HCT116 (cell line): ENCODE results near the gene CTIF. TPM values are rescaled to one million over a fixed set of nuclear protein-coding genes. Genes with fewer than 3 reads are reported as not detected.

Experiments used
- ATAC-seq: fragments of 200-7000 bp; cut with Tn5 transposase; 2 replicates; pipeline ENCODE4 v1.9.1; 2020; ENCODE audit warnings: mild to moderate bottlenecking, moderate library complexity
- BruUV-seq: library from RNA; stranded (reverse); fragments of 400-500 nt; replicated peaks from 2 replicates; lab custom pipeline; 2021; lab: Mats Ljungman, UMichigan
- CTCF ChIA-PET: fragments of 300-600 bp; sonication (Branson Sonifier 250); formaldehyde crosslinking; loops from one replicate; lab custom pipeline; 2021; ENCODE audit warnings: antibody characterized with exemption; lab: Charles Lee
- POLR2A ChIA-PET: fragments of 300-600, 350-600 bp; sonication (Branson Sonifier 250); formaldehyde crosslinking; loops from one replicate; lab custom pipeline; 2021; ENCODE audit warnings: antibody characterized with exemption; lab: Charles Lee
- RAD21 ChIA-PET, 2 experiments: fragments of 300-600 bp; sonication (Branson Sonifier 250); formaldehyde crosslinking; loops; one replicate each; lab custom pipeline; 2023; ENCODE audit warnings: low total read pairs in 2 of 2; ENCODE audit not compliant: uncharacterized antibody in 2 of 2, unreplicated experiment in 2 of 2, low non-redundant PET in 1 of 2; lab: Charles Lee
- DNase-seq: peaks from one replicate; pipeline ENCODE4 v3.0.0-alpha.2; 2010; ENCODE audit warnings: low read depth, low spot score
- H2AFZ ChIP-seq: fragments of 200-600 bp; shearing (Covaris generic), sonication (generic); 2 replicates; pipeline ENCODE4 v1.6.1; 2017; ENCODE audit warnings: low read depth, mixed run types, mixed read lengths, antibody characterized with exemption, low read length; ENCODE audit not compliant: poor library complexity, severe bottlenecking
- H3K27ac ChIP-seq: 2 replicates; pipeline ENCODE4 v1.5.1; 2012; ENCODE audit warnings: low read depth, low read length
- H3K27me3 ChIP-seq: fragments of 200-600 bp; sonication (generic); 2 replicates; pipeline ENCODE4 v1.6.1; 2016; ENCODE audit warnings: mixed run types, low read length, mixed read lengths; ENCODE audit not compliant: insufficient read depth
- H3K36me3 ChIP-seq, 2 experiments: fragments of 200-500 bp in 1 of 2; fragments of 200-600 bp in 1 of 2; sonication (Bioruptor generic) in 1 of 2; sonication (generic) in 1 of 2; 2 replicates each; pipeline versions ENCODE4 v1.5.1 to v1.6.1; 2014 to 2016; ENCODE audit warnings: low read length in 2 of 2, inconsistent platforms in 1 of 2, mixed read lengths in 1 of 2, mixed run types in 1 of 2; ENCODE audit not compliant: insufficient read depth in 2 of 2, control insufficient read depth in 1 of 2
- H3K4me1 ChIP-seq, 2 experiments: fragments of 200-600 bp in 1 of 2; sonication (generic) in 1 of 2; 2 replicates each; pipeline versions ENCODE4 v1.5.1 to v1.6.1; 2012 to 2017; ENCODE audit warnings: low read length in 2 of 2, inconsistent platforms in 1 of 2, mild to moderate bottlenecking in 1 of 2, mixed read lengths in 1 of 2, mixed run types in 1 of 2, moderate library complexity in 1 of 2; ENCODE audit not compliant: insufficient read depth in 2 of 2, control insufficient read depth in 1 of 2
- H3K4me2 ChIP-seq: fragments of 200-600 bp; sonication (generic); 2 replicates; pipeline ENCODE4 v1.6.1; 2017; ENCODE audit warnings: mixed run types, low read length, mixed read lengths
- H3K4me3 ChIP-seq, 2 experiments: fragments of 200-600 bp in 1 of 2; sonication (generic) in 1 of 2; replicated peaks in 1 of 2; 2 replicates each; pipeline ENCODE4 v1.5.1; 2011 to 2016; ENCODE audit warnings: low read length in 2 of 2, control low read depth in 1 of 2, low read depth in 1 of 2, mild to moderate bottlenecking in 1 of 2, mixed read lengths in 1 of 2, mixed run types in 1 of 2
- H3K79me2 ChIP-seq: fragments of 200-600 bp; sonication (generic); 2 replicates; pipeline ENCODE4 v1.6.1; 2017; ENCODE audit warnings: mild to moderate bottlenecking, mixed run types, low read length, moderate library complexity, mixed read lengths; ENCODE audit not compliant: insufficient read depth
- H3K9ac ChIP-seq: fragments of 200-600 bp; sonication (generic); 2 replicates; pipeline ENCODE4 v1.6.1; 2016; ENCODE audit warnings: low read length, mixed read lengths
- H3K9me2 ChIP-seq: fragments of 200-600 bp; sonication (generic), shearing (Covaris generic); 2 replicates; pipeline ENCODE4 v1.6.1; 2017; ENCODE audit warnings: mixed run types, mild to moderate bottlenecking, moderate library complexity; ENCODE audit not compliant: insufficient read depth
- H3K9me3 ChIP-seq, 2 experiments: fragments of 200-500 bp in 1 of 2; fragments of 200-600 bp in 1 of 2; sonication (Bioruptor generic) in 1 of 2; sonication (generic) in 1 of 2; 2 replicates each; pipeline ENCODE4 v1.6.1; 2014 to 2017; ENCODE audit warnings: low read length in 2 of 2, mixed read lengths in 2 of 2, inconsistent platforms in 1 of 2, low read depth in 1 of 2, mild to moderate bottlenecking in 1 of 2, mixed run types in 1 of 2, moderate library complexity in 1 of 2; ENCODE audit not compliant: control insufficient read depth in 1 of 2, insufficient read depth in 1 of 2
- H4K20me1 ChIP-seq: fragments of 200-600 bp; sonication (generic), shearing (Covaris generic); 2 replicates; pipeline ENCODE4 v1.6.1; 2017; ENCODE audit warnings: mixed run types, mild to moderate bottlenecking, moderate library complexity; ENCODE audit not compliant: insufficient read depth
- CTCF ChIP-seq, 3 experiments: fragments of 200-600 bp in 1 of 3; sonication (generic) in 1 of 3; IDR thresholded peaks in 2 of 3; conservative IDR thresholded peaks in 1 of 3; 2 replicates each; pipeline ENCODE4 v1.5.1; 2012 to 2017; ENCODE audit warnings: low read depth in 2 of 3, low read length in 2 of 3, antibody characterized with exemption in 1 of 3, borderline replicate concordance in 1 of 3, control low read depth in 1 of 3, mild to moderate bottlenecking in 1 of 3, mixed read lengths in 1 of 3, mixed run types in 1 of 3, moderate library complexity in 1 of 3; ENCODE audit not compliant: insufficient read depth in 1 of 3
- REST ChIP-seq: IDR thresholded peaks from 2 replicates; pipeline ENCODE4 v1.6.1; 2012; ENCODE audit warnings: low read depth
- intact Hi-C: fragments of 100-400 bp; cut with micrococcal nuclease; formaldehyde crosslinking; loops from 2 replicates; pipeline ENCODE4 v1.10.0; 2022
- total RNA-seq: library from RNA; stranded (reverse); gene quantifications from one replicate; pipeline ENCODE4 v1.2.1, GENCODE V29; 2021; ENCODE audit not compliant: unreplicated experiment

The CTIF gene
- total RNA-seq, 1 experiment from 2014 or later = 19.7 TPM

- no peak overlapping the region for H3K27ac ChIP-seq
- TF ChIP-seq CTCF (IDR thresholded peaks at IDR 0.05 in 2 of 3, conservative IDR thresholded peaks at IDR 0.05 in 1 of 3; ENCODE audit: borderline replicate concordance in 1 of 3, insufficient read depth in 1 of 3, low read depth in 2 of 3, low read length in 2 of 3) (peak in 2 of 3 experiments; percentile 10 to 21; a peak in 1 of 6 replicates), REST (no peak)
- H3K9ac ChIP-seq = no peak overlapping the region
- H3K4me2 ChIP-seq = no peak overlapping the region
- no peak overlapping the region for H3K4me3 ChIP-seq
- no TSS peak for BruUV-seq
- no peaks in the 10 kb centered on the region for H4K20me1 ChIP-seq
- no peaks in the 10 kb centered on the region for H3K79me2 ChIP-seq
- ChIA-PET RAD21 (no interaction called here), POLR2A (no interaction called here), CTCF (no interaction called here)
- no peak overlapping the region for H2AFZ ChIP-seq
- H3K9me3 ChIP-seq = no peaks in the 10 kb centered on the region
- no peak for ATAC-seq
- H3K9me2 ChIP-seq = no peaks in the 10 kb centered on the region
- no peaks in the 10 kb centered on the region for H3K4me1 ChIP-seq
- intact Hi-C loops = no loop called here
- H3K36me3 ChIP-seq = no peaks in the 10 kb centered on the region
- DNase-seq = no peak
- no peaks in the 10 kb centered on the region for H3K27me3 ChIP-seq
These were observed 230.3 kb downstream of the CTIF start for GRCh38 chr18:48769006-48769636.
